Spleen (tissue), 11 donors: ENCODE results near the gene LRPPRC. TPM values are rescaled to one million over a fixed set of nuclear protein-coding genes. Genes with fewer than 3 reads are reported as not detected.
A peak's percentile ranks its signal among the peaks of the same experiment; 100 is the strongest.

Experiments used
- DNase-seq: peaks from one replicate; pipeline ENCODE4 v3.0.0-alpha.2; 2020
- H3K27ac ChIP-seq, 8 donors: fragments of 200-600 bp; sonication (generic) in 7 of 8; 1 replicate in 4 of 8; 2 replicates in 4 of 8; pipeline versions ENCODE4 v1.5.0 to v1.8.0; 2016 to 2021; ENCODE audit warnings: inconsistent platforms in 4 of 8, mild to moderate bottlenecking in 4 of 8, moderate library complexity in 1 of 8
- H3K27me3 ChIP-seq, 7 donors: fragments of 200-600 bp; sonication (generic) in 6 of 7; replicated peaks in 1 of 7; 1 replicate in 4 of 7; 2 replicates in 3 of 7; pipeline versions ENCODE4 v1.5.0 to v1.8.0; 2016 to 2021; ENCODE audit warnings: inconsistent platforms in 3 of 7, mild to moderate bottlenecking in 1 of 7
- H3K36me3 ChIP-seq, 6 donors: fragments of 200-600 bp; sonication (generic) in 5 of 6; 1 replicate in 4 of 6; 2 replicates in 2 of 6; pipeline versions ENCODE4 v1.5.0 to v1.8.0; 2016 to 2021; ENCODE audit warnings: inconsistent platforms in 2 of 6
- H3K4me1 ChIP-seq, 6 donors: fragments of 200-600 bp; sonication (generic) in 5 of 6; 1 replicate in 3 of 6; 2 replicates in 3 of 6; pipeline versions ENCODE4 v1.5.0 to v1.8.0; 2016 to 2021; ENCODE audit warnings: inconsistent platforms in 3 of 6
- H3K4me3 ChIP-seq, 8 donors: fragments of 200-600 bp; sonication (generic) in 7 of 8; 1 replicate in 4 of 8; 2 replicates in 4 of 8; pipeline versions ENCODE4 v1.5.0 to v1.8.0; 2016 to 2021; ENCODE audit warnings: inconsistent platforms in 4 of 8, mild to moderate bottlenecking in 4 of 8, moderate library complexity in 2 of 8
- H3K9me3 ChIP-seq, 8 donors: fragments of 200-600 bp; sonication (generic) in 7 of 8; 1 replicate in 4 of 8; 2 replicates in 4 of 8; pipeline versions ENCODE4 v1.5.0 to v1.8.0; 2016 to 2021; ENCODE audit warnings: inconsistent platforms in 4 of 8
- POLR2A ChIP-seq, 3 donors: fragments of 450-650 bp; IDR thresholded peaks; one replicate each; pipeline ENCODE4 v1.5.1; 2017; ENCODE audit warnings: antibody characterized with exemption in 3 of 3, mild to moderate bottlenecking in 1 of 3
- POLR2AphosphoS5 ChIP-seq, 3 donors: sonication (generic); formaldehyde crosslinking; IDR thresholded peaks; one replicate each; pipeline ENCODE4 v1.5.1; 2017; ENCODE audit warnings: antibody characterized with exemption in 3 of 3
- WGBS, 5 donors: extraction: QIAGEN DNeasy Blood & Tissue Kit in 3 of 5; methylation state at CpG; one replicate each; pipeline versions ENCODE4 v1.1.5 to v1.1.7; 2013 to 2018; 5-methylcytosine and 5-hydroxymethylcytosine counted together
- intact Hi-C: fragments of 100-400 bp; cut with DNase I; formaldehyde crosslinking; loops from one replicate; pipeline ENCODE4 v1.15.0; 2023; ENCODE audit warnings: low total_unique reads
- polyA plus RNA-seq, 3 donors: library from polyadenylated mRNA; stranded (reverse); fragments of 200-250 nt; gene quantifications; one replicate each; pipeline ENCODE4 v1.2.1, GENCODE V29; 2013
- total RNA-seq, 7 donors: library from RNA; depleted of rRNA in 3 of 7; stranded (reverse); fragments of >200 nt in 3 of 7; fragmentation: NEBNext Ultra II Directional in 4 of 7; extraction: Animal tissue kit (Norgen Biotek cat#: 25700) in 4 of 7; gene quantifications; one replicate each; pipeline versions ENCODE4 v1.1.0 to v1.2.1, GENCODE V29; 2016 to 2021
- TF ChIP-seq, protein P1 (sequence below), 11 experiments: fragments of 200-600 bp in 7 of 11; fragments of 450-650 bp in 4 of 11; sonication (generic) in 4 of 11; IDR thresholded peaks in 8 of 11; conservative IDR thresholded peaks in 3 of 11; 1 replicate in 7 of 11; 2 replicates in 4 of 11; pipeline versions ENCODE4 v1.4.0 to v1.8.0; 2016 to 2021; ENCODE audit warnings: antibody characterized with exemption in 11 of 11, inconsistent platforms in 4 of 11, mild to moderate bottlenecking in 1 of 11
- donor health status: healthy with polysubstance abuse.
- donor health status: DM: no; HTN: no; CAD: no; lungs with moderate emphysema.
- donor health status: DM: no; HTN: no; CAD: no.
- donor health status: Bipolar disorder and iron deficiency.
- donor health status: healthy.
- donor health status: DM: no; HTN: no; CAD: no.
- donor health status: DM: yes; HTN: yes; CAD: no.

The LRPPRC gene
- total and polyA plus RNA-seq, 10 donors = 25.0 to 72.5 (median 57.1) TPM

GRCh38 chr2:43852196-43852730 is 143.5 kb downstream of the LRPPRC start:
- WGBS, 5 donors = 90 to 95% (median 92%) methylated on average over 9 to 21 of the region's 21 CpGs
- TF ChIP-seq, protein P1, sequence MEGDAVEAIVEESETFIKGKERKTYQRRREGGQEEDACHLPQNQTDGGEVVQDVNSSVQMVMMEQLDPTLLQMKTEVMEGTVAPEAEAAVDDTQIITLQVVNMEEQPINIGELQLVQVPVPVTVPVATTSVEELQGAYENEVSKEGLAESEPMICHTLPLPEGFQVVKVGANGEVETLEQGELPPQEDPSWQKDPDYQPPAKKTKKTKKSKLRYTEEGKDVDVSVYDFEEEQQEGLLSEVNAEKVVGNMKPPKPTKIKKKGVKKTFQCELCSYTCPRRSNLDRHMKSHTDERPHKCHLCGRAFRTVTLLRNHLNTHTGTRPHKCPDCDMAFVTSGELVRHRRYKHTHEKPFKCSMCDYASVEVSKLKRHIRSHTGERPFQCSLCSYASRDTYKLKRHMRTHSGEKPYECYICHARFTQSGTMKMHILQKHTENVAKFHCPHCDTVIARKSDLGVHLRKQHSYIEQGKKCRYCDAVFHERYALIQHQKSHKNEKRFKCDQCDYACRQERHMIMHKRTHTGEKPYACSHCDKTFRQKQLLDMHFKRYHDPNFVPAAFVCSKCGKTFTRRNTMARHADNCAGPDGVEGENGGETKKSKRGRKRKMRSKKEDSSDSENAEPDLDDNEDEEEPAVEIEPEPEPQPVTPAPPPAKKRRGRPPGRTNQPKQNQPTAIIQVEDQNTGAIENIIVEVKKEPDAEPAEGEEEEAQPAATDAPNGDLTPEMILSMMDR (IDR thresholded peaks at IDR 0.05 in 8 of 11, conservative IDR thresholded peaks at IDR 0.05 in 3 of 11) = no peak
- no peak for TF ChIP-seq POLR2A (IDR thresholded peaks at IDR 0.05)
- no peak for TF ChIP-seq POLR2AphosphoS5 (IDR thresholded peaks at IDR 0.05)

DNA sequence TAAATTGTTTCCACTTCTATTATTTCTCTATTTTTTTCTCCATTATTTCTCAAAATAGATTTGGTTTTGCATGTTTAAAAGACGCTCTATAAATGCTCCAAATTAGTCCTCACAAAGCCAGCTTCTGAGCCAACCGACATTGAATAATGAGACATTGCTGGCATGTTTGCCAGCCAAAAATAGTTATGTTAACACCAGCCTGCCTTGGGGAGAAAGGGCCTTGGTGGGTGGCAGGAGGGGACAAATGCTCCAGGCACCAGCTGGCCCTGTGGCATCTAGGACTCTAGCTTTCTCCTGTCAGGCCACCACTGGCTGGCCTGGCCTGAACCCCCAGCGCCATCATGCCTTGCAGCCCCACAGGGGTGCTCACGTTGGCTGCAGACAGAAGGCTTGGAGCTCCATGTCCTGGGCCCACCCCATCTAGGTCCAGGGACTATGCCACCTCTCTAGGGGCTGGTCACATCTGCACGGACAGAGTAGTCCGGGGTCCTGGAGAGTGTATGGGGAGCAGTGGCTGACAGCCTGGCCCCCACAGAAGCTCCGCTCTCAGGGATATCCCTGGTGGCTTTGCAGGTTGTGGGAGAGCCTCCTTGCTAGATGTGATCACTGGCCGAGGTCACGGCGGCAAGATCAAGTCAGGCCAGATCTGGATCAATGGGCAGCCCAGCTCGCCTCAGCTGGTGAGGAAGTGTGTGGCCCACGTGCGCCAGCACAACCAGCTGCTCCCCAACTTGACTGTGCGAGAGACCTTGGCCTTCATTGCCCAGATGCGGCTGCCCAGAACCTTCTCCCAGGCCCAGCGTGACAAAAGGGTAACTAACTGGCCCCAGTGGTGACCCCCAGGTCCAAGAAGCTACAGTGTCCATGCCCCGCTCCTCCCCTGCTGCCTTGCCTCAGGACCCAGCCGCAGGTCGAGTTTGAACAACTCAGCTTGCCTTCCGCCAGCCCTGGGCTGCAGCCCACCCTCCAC is 144.5 kb downstream of the LRPPRC start:
- intact Hi-C loops = no loop called here
- DNase-seq = peak; percentile 68

More at GRCh38 chr2:43852196-43852730, 143.5 kb downstream of the LRPPRC start:
- no peaks in the 10 kb centered on the region for H3K9me3 ChIP-seq
- peaks cover 0 to 61% (median 16%) of the 10 kb centered on the region in 7 donors for H3K27me3 ChIP-seq
- no peak overlapping the region for H3K27ac ChIP-seq
- intact Hi-C loops = no loop called here
- no peaks in the 10 kb centered on the region for H3K4me1 ChIP-seq
- no peak overlapping the region for H3K4me3 ChIP-seq
- H3K36me3 ChIP-seq = no peaks in the 10 kb centered on the region
- peak; percentile 38 for DNase-seq

GRCh38 chr2:43848214-43848613 is 147.6 kb downstream of the LRPPRC start:
- intact Hi-C loops = no loop called here
- 77 to 85% (median 78%) methylated on average over 1 of the region's 1 CpG for WGBS, 5 donors
- TF ChIP-seq POLR2AphosphoS5 (IDR thresholded peaks at IDR 0.05) (no peak), POLR2A (IDR thresholded peaks at IDR 0.05) (no peak)
- TF ChIP-seq, protein P1 (IDR thresholded peaks at IDR 0.05 in 8 of 11, conservative IDR thresholded peaks at IDR 0.05 in 3 of 11) = no peak
- no peaks in the 10 kb centered on the region for H3K4me1 ChIP-seq
- peaks cover 0 to 24% (median 2%) of the 10 kb centered on the region in 7 donors for H3K27me3 ChIP-seq
- no peaks in the 10 kb centered on the region for H3K36me3 ChIP-seq
- H3K27ac ChIP-seq = no peak overlapping the region
- H3K9me3 ChIP-seq = no peaks in the 10 kb centered on the region
- no peak for DNase-seq
- no peak overlapping the region for H3K4me3 ChIP-seq

More for the DNA sequence above, 144.5 kb downstream of the LRPPRC start:
- Histone ChIP-seq H3K4me1 (no peaks in the 10 kb centered on the region), H3K4me3 (no peak overlapping the region), H3K27me3 (peaks cover 0 to 53% (median 16%) of the 10 kb centered on the region in 7 donors), H3K9me3 (no peaks in the 10 kb centered on the region), H3K27ac (no peak overlapping the region), H3K36me3 (no peaks in the 10 kb centered on the region)
- TF ChIP-seq, protein P1 (IDR thresholded peaks at IDR 0.05 in 8 of 11, conservative IDR thresholded peaks at IDR 0.05 in 3 of 11) = no peak
- no peak for TF ChIP-seq POLR2AphosphoS5 (IDR thresholded peaks at IDR 0.05)
- TF ChIP-seq POLR2A (IDR thresholded peaks at IDR 0.05) = no peak
- 83 to 93% (median 90%) methylated on average over 6 to 20 of the region's 20 CpGs for WGBS, 5 donors
